Measurements from ENCODE around the gene CALCOCO1. TPM values are rescaled to one million over a fixed set of nuclear protein-coding genes. Genes with fewer than 3 reads are reported as not detected.

The CALCOCO1 gene
- total and polyA plus RNA-seq, 2 of the 8 experiments (the other 6 are each of a cell fraction or from before 2014, with no cell fraction given) = 20.3 to 39.3 TPM

DNA sequence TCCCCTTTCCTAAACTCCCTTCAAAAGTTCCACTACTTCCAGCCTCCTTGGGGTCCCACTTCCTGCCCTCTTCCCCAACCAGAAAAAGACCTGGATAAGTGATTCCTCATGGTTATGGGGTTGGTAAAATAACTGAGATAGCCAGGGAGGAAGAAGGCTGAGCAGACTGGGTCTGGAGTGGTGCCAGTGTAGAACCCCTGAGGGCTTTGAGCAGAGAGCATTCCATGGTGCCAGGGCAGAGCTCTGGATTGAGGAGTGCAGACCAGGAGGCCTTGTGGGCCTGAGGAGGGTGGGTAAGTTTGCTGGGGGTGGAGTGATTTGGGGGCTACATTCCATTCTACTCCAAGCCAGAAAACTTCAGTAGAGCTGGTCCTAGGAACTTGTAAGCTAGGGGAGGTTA, 34.1 kb upstream of the CALCOCO1 start:
- H2BK20ac ChIP-seq (ENCODE audit: low read length) = no peak overlapping the region
- H3K18ac ChIP-seq (ENCODE audit: extremely low read depth, low read length) = no peak overlapping the region
- no peaks in the 10 kb centered on the region for H4K20me1 ChIP-seq (replicated peaks in 1 of 2; ENCODE audit: control insufficient read depth in 1 of 2, insufficient read depth in 2 of 2, low read length in 2 of 2)
- H3K27me3 ChIP-seq (replicated peaks in 1 of 4; ENCODE audit: control insufficient read depth in 3 of 4, extremely low read depth in 1 of 4, insufficient read depth in 3 of 4, low read length in 3 of 4) = peaks cover 0 to 23% (median 10%) of the 10 kb centered on the region in 4 experiments; a peak in 4 of 7 replicates
- no peak overlapping the region for H3K27ac ChIP-seq (ENCODE audit: low read depth, low read length)
- H2BK15ac ChIP-seq (ENCODE audit: low read length) = no peak overlapping the region
- CTCF ChIA-PET (ENCODE audit: partially characterized antibody) = interaction anchor here (0.6 to 1.6 kb wide), 7 partner anchors 15 to 440 kb away, joined by 3 to 11 read pairs (median 3); no protein-coding TSS in a partner anchor
- no peak overlapping the region for H3K14ac ChIP-seq (ENCODE audit: insufficient read length)
- no peak overlapping the region for H3K23ac ChIP-seq (ENCODE audit: insufficient read length)
- no peak overlapping the region for H3K4me2 ChIP-seq (ENCODE audit: insufficient read depth in 1 of 2, low read depth in 2 of 2, low read length in 2 of 2)
- H2BK120ac ChIP-seq (replicated peaks; ENCODE audit: low read depth, low read length) = no peak overlapping the region
- peaks cover 1 to 6% (median 4%) of the 10 kb centered on the region in 4 experiments; a peak in 6 of 7 replicates for H3K4me1 ChIP-seq (replicated peaks in 1 of 4; ENCODE audit: control insufficient read depth in 3 of 4, insufficient read depth in 4 of 4, low read length in 3 of 4)
- no peaks in the 10 kb centered on the region for H3K79me1 ChIP-seq (ENCODE audit: low read depth, low read length)
- H2BK5ac ChIP-seq (ENCODE audit: low read depth, low read length) = no peak overlapping the region
- H3K9ac ChIP-seq (replicated peaks in 1 of 4; ENCODE audit: extremely low read depth in 1 of 4, low read depth in 3 of 4, low read length in 3 of 4) = no peak overlapping the region
- H2AFZ ChIP-seq (ENCODE audit: low read length) = no peak overlapping the region
- no peaks in the 10 kb centered on the region for H3K9me3 ChIP-seq (ENCODE audit: insufficient read depth in 2 of 2, low read depth in 1 of 2, low read length in 1 of 2)
- H2BK12ac ChIP-seq (ENCODE audit: low read depth, low read length) = no peak overlapping the region
- no peak overlapping the region for H3K4me3 ChIP-seq (ENCODE audit: extremely low read depth in 1 of 4, insufficient read depth in 2 of 4, low read depth in 3 of 4, low read length in 4 of 4)
- DNase-seq (ENCODE audit: low read depth in 1 of 2, low spot score in 2 of 2) (no peak), FAIRE-seq (no peak)
- H3K56ac ChIP-seq (replicated peaks; ENCODE audit: insufficient read length, low read depth, low read length) = no peak overlapping the region
- H2AK5ac ChIP-seq (ENCODE audit: low read depth, low read length) = no peak overlapping the region
- no peak overlapping the region for H4K5ac ChIP-seq (ENCODE audit: insufficient read length, low read depth, low read length)
- H3K36me3 ChIP-seq (ENCODE audit: control insufficient read depth in 2 of 4, insufficient read depth in 4 of 4, low read length in 3 of 4) = no peaks in the 10 kb centered on the region
- no peak overlapping the region for H4K8ac ChIP-seq (ENCODE audit: extremely low read depth, insufficient read depth, low read length)
- H3K4ac ChIP-seq (replicated peaks; ENCODE audit: insufficient read length, low read depth, low read length) = no peak overlapping the region
- H3K23me2 ChIP-seq (ENCODE audit: low read depth, low read length) = peaks cover 2% of the 10 kb centered on the region; the same call in 1 of the 2 replicates
- no peaks in the 10 kb centered on the region for H3K79me2 ChIP-seq (ENCODE audit: control insufficient read depth in 1 of 2, insufficient read depth in 2 of 2, low read length in 2 of 2)
- H4K91ac ChIP-seq (replicated peaks; ENCODE audit: insufficient read length, low read length) = no peak overlapping the region
- POLR2A ChIA-PET (ENCODE audit: partially characterized antibody) = interaction anchor here (0.8 kb wide), 1 partner anchor 85 kb away, joined by 3 read pairs; the partner anchor contains the start of gene ATP5MC2
- TF ChIP-seq KDM1A (IDR thresholded peaks at IDR 0.05; ENCODE audit: borderline replicate concordance, low read length) = no peak
- TF ChIP-seq ASH2L (IDR thresholded peaks at IDR 0.05; ENCODE audit: low read length) = no peak
- no peak for TF ChIP-seq RBBP5 (IDR thresholded peaks at IDR 0.05; ENCODE audit: borderline replicate concordance, low read depth, low read length)
- TF ChIP-seq EZH2 (IDR thresholded peaks at IDR 0.05; ENCODE audit: low read depth, low read length, severe bottlenecking) = no peak
- no peak for TF ChIP-seq SIX5 (IDR thresholded peaks at IDR 0.05; ENCODE audit: low read depth, low read length)
- no peak for TF ChIP-seq GABPA (IDR thresholded peaks at IDR 0.05; ENCODE audit: borderline replicate concordance, insufficient read depth, low read length)
- TF ChIP-seq POU5F1 (IDR thresholded peaks at IDR 0.05; ENCODE audit: low read depth, low read length) = no peak
- TF ChIP-seq TEAD4 (IDR thresholded peaks at IDR 0.05; ENCODE audit: low read depth, low read length) = no peak
- TF ChIP-seq, protein P1, sequence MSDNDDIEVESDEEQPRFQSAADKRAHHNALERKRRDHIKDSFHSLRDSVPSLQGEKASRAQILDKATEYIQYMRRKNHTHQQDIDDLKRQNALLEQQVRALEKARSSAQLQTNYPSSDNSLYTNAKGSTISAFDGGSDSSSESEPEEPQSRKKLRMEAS (IDR thresholded peaks at IDR 0.05) = no peak
- TF ChIP-seq TBP (IDR thresholded peaks at IDR 0.05; ENCODE audit: low read depth, low read length) = no peak
- TF ChIP-seq CHD1 (IDR thresholded peaks at IDR 0.05; ENCODE audit: low read depth, low read length) = no peak
- TF ChIP-seq RFX5 (IDR thresholded peaks at IDR 0.05; ENCODE audit: borderline replicate concordance, low read depth, low read length) = no peak
- TF ChIP-seq KDM5A (IDR thresholded peaks at IDR 0.05; ENCODE audit: low read length) = no peak
- no peak for TF ChIP-seq POLR2AphosphoS5 (IDR thresholded peaks at IDR 0.05; ENCODE audit: low read depth, low read length)
- no peak for TF ChIP-seq EP300 (IDR thresholded peaks at IDR 0.05; ENCODE audit: borderline replicate concordance in 1 of 2, low read depth in 2 of 2, low read length in 2 of 2)
- no peak for TF ChIP-seq JUND (IDR thresholded peaks at IDR 0.05; ENCODE audit: low read length)
